IPS-11a (cell line): ENCODE data around the gene MEG3.

ENCODE experiments used
- H3K4me3 ChIP-seq: one replicate; pipeline ENCODE4 v1.5.1; 2013; ENCODE audit warnings: low read depth, low read length, control low read depth

MEG3 gene

DNA sequence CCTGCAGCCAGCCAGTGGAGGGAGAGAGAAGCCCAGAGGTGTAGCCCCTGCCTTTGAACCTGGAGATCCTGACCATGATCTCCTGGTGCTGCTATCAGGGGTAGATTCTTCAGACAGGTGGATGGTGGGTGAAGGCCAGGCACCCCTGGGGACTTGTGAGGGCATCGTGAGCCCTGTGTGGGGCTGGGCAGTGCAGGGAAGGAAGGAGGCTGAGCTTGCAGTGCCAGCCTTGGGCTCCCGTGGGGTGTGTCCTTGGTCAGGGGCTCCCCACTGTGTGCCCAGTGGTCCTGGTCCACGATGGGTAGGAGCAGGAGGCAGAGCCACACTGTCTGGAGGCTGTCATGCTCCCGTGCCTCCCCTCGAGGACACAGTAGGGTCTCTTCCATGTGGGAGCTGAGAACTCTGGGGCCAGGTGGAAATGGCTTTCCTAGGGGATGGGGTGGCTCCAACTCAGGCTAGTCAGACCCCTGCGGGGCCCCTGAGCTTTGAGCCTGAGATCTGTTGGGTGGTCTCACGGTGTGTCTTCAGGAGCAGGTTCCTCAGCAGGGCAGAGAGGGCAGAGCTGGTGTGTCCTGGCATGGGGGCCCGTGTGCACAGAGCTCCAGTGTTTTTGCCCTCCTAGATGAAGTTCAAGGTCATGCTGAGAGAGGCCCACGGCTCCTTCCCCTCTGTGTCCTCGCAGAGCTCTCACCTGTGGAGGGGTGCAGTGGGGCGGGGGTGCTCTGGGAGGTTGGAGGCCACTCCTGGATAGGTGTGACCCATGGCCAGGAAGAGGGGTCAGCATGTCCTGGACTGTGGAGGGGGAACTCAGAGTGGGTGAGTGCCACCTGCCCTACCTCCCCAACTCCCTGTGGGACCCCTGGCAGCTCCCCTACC is 52.6 kb downstream of the MEG3 start:
- H3K4me3 ChIP-seq, result no peak overlapping the region

GRCh38 chr14:100879194-100879593 is 53.3 kb downstream of the MEG3 start:
- no peak overlapping the region for H3K4me3 ChIP-seq

GRCh38 chr14:100879782-100880181 is 53.9 kb downstream of the MEG3 start:
- H3K4me3 ChIP-seq, result no peak overlapping the region

DNA sequence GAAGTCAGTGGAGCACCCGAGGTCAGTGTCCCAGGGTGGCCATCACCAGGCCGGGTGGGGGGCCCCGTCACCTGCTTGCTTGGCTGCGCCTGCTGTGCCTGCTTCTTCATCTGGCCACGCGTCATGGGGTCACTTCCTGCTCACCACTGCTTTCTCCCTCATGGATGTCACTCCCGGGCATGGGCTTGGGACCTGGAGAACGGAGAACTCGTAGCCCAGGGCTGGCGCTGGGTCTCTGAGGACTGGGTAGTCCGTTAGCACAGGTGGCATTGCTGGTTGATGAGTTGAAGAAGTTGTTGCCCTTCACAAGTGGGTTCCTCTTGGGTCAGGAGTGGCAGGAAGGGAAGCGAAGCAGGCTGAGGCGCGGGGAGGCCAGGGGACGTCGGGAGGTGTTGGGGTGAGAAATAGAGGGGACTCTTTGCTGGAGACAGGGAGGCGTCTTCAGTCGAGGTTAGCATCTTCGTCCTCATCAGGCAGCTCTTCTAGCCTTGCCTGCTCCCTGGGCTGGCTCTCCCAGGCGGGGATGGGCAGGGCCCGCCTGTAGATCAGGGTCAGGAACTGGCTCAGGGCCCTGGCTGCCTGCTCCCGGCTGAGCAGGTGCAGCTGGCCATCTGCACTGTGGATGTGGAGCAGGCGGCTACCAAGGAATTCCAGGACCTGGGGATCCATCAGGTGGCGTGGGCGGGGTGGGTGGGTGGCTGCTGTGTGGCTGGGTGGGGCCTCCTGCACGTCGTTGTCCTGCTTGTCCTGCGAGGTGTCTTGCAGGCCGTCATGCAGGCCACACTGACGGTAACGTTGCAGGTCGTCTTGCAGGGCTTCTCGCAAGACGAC is 54.6 kb downstream of the MEG3 start:
- H3K4me3 ChIP-seq, result no peak overlapping the region

- H3K4me3 ChIP-seq, result no peak overlapping the region
Observed at GRCh38 chr14:100881211-100882025, 55.5 kb downstream of the MEG3 start.

DNA sequence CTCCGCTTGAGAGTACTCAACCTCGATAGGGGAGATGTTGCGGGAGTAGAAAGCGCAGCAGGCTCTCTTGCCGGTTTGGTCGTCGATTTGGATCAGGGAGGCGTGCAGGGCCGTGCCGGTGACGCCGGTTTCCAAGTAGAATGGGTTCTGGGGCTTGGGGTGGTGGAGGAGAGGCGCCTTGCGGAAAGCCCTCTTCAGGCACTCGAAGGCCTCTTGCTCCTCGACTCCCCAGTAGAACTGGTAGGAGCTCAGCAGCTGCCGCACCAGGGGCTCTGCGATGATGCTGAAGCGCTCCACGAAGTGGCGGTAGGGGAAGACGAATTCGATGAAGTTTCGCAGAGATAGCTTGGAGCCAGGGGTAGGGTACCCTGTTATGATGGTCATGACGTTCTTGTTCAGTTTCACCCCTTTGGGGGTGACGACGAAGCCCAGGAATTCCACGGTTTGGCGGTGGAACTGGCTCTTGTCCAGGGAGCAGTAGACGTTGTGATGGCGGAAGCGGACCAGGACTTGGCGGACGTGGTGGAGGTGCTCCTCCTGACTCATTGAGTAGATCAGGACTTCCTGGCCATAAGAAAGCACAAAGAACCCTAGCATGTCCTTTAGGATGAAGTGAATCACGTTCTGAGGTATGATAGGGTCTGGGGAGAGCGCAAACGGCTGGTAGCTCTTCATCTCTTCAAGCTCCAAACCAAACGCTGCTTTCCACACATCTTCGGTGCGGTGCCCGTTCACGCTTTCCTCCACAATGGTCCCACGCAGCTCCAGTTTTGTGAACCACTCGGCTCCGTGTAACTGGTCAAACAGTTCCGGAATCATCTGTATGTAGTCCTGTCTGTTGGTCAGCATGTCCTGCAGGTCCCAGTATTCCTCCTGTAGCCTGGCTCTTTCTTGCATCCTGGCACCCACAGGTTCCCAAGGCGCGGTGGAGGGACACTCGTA is 56.4 kb downstream of the MEG3 start:
- no peak overlapping the region for H3K4me3 ChIP-seq

DNA sequence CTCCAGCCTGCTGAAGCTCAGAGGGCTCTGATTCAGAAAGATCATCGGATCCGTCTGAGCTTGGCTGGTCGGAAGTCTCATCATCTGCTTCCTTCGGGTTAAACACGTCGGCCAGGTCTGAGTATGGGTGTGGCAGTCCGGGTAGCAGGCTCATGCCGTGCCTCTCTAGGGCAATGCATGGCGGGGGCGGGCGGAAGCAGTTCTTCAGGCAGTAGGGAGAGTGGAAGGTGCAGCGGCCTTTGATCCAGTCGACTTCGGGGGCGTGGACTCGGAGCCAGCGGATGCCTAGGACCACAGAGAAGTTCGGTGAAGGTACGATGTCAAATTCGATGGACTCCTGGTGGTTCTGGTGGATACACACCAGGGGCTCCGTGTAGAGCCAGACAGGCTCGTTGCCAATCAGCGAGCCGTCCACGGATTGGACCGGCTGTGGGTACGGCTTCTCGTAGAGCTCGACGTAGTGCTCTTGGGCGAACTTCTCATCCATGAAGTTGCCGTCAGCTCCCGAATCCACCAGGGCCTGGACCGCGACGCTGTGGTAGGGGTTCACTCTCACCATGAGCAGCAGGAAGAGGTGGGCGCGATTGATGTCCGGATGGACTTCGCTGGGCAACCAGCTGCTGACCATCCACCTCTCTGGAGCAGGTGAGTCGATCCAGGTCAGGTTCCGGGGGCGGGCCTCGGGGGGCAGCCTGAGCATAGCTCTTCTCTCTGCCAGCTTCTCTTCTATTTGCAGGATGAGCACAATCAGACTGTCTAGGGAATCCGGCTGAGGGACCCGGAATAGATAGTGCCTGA is 57.3 kb downstream of the MEG3 start:
- no peak overlapping the region for H3K4me3 ChIP-seq

DNA sequence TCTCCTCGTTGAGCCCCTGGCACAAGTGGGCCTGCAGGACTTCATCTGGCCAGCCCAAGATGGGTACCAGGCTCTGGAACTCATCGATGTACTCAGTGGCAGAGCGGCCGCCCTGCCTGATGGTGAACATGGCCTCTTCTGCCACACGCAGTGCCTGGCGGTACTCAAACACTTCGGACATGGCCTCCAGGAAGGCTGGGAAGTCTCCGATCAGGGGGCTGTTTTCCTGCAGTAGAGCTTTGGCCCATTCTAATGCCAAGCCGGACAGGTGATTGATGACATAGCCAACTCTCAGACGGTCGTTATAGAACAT is 57.8 kb downstream of the MEG3 start:
- H3K4me3 ChIP-seq, result no peak overlapping the region

DNA sequence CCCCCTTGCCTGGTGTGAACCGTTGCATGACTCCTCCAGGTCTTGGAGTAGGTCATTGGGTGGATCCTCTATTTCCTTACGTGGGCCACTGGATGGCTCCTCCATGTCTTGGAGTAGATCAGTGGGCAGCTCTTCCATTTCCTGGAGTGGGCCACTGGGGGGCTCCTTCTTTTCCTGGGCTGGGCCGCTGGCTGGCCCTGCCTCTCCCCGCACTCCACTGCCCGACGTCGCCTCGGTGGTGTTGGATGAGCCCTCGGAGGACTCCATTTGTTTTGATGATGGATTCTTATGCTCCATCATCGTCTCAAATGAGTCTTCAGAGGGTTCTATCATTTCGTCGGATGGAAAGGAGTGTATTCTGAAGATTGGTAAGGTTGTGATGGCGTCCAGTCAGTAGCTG is 58.5 kb downstream of the MEG3 start:
- H3K4me3 ChIP-seq, result no peak overlapping the region

GRCh38 chr14:100885196-100885595 is 59.3 kb downstream of the MEG3 start:
- H3K4me3 ChIP-seq, result no peak overlapping the region

DNA sequence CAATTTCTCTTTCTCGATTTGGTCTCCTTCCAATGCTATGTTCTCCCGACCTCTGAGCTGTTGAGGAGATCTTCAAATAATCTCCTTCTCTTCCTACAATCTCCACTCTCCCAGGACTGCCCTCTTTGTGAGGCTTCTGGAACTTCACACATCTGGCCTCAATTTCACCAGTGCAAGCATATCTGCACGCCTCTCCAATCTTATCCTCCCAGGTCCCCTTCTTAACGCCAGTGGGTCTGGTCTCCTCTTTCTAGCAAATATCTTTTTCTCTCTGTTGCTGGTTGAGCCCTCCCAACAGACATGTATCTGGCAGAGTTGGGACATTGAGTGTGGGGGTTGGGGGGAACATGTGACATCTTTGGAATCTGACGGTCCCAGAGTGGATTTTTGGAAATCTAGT is 59.7 kb downstream of the MEG3 start:
- H3K4me3 ChIP-seq, result no peak overlapping the region

DNA sequence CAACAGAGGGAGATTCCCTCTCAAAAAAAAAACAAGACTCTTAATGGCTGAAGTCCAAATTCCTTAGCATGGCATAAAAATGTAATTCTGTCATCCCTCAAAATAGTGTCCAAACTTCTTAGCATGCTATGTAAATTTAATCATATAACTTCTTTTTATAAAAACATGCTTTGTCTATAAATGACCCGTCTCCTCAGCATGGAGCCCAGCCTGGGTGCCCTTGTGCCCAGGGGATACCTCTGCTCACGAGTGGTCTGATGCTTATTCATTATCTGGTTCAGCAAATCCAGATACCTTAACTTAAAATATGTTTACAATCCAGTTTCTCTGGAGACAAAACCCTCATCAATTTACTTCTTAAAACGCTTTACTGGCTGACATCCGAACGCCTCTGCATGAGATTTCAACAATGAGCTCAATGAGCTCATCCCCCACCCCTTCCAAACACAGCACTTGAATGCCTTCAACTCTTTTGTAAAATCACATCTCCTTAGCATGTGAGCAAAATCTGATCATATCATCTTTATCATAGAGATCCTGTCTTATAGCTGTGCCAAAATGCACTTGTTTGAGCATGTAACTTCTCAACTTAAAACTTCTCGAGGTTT is 61.9 kb downstream of the MEG3 start:
- no peak overlapping the region for H3K4me3 ChIP-seq

- H3K4me3 ChIP-seq, result no peak overlapping the region
Observed at GRCh38 chr14:100888789-100889315, 62.9 kb downstream of the MEG3 start.

GRCh38 chr14:100889641-100890040 is 63.7 kb downstream of the MEG3 start:
- H3K4me3 ChIP-seq, result no peak overlapping the region

GRCh38 chr14:100890061-100890850 is 64.3 kb downstream of the MEG3 start:
- H3K4me3 ChIP-seq, result no peak overlapping the region

- no peak overlapping the region for H3K4me3 ChIP-seq
Observed at GRCh38 chr14:100891051-100891450, 65.1 kb downstream of the MEG3 start.

DNA sequence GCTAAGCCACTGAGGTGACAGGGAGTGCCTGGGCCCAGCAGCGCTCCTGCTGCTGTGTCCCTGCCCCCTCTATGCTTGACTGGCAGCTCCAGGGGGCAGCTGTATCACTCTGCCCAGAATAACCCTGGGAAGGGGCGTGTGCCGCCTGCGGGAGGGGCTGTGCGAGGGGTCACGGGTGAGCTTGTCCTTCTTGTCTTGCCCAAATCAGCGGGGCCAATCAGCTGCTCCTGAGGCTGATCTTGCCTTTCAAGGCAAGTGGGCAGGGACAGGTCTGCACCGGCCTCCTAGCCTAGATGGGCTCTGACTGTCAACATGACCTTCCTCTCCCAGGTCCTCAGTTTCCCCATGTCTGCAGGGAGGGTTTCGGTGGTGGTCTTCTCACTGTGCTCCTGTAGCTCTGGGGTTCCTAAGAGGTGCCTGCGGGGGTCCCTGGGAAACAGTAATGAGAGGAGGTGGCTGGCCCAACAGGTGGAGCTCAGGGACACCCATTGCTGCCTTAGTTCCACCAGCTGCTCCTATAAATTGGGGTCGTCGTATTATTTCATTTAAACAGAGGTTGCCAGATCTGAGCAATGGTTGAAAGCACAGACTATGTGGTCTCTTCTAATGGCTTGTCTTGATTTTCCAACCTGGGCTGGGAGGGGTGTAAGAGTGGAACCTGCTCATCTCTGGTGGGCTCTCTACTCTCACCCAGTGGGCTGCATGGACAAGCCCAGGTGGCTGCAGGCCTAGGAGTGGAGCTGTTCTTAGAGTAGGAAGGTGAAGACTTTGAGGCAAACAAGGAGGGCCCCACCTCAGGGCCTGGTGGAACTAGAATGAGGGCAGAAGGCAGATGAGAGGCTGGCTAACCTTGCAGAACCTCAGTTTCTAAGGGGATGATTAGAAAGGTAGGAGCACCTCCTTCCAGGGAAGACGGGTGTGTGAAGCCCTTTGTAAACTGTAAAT is 65.9 kb downstream of the MEG3 start:
- H3K4me3 ChIP-seq, result no peak overlapping the region
